SU-DHL-6 (cell line): ENCODE results near the gene BLMH.

Source experiments
- H2AFZ ChIP-seq: fragments of 200-600 bp; sonication (generic); 2 replicates; pipeline ENCODE4 v1.6.1; 2014; ENCODE audit warnings: low read depth, mild to moderate bottlenecking, moderate library complexity, mixed read lengths, antibody characterized with exemption, low read length; ENCODE audit not compliant: severe bottlenecking
- H3F3A ChIP-seq: fragments of 200-600 bp; shearing (Covaris generic); 2 replicates; pipeline ENCODE4 v1.6.0; 2016; ENCODE audit warnings: antibody characterized with exemption, mild to moderate bottlenecking; ENCODE audit not compliant: insufficient read depth
- H3K27ac ChIP-seq: fragments of 200-600 bp; sonication (generic); 2 replicates; pipeline ENCODE4 v1.5.1; 2016; ENCODE audit warnings: low read depth, mild to moderate bottlenecking, low read length, moderate library complexity, mixed read lengths
- H3K27me3 ChIP-seq: fragments of 200-600 bp; sonication (generic), shearing (Covaris generic); 2 replicates; pipeline ENCODE4 v1.6.0; 2014; ENCODE audit warnings: mild to moderate bottlenecking, low read length
- H3K36me3 ChIP-seq: fragments of 200-600 bp; sonication (generic); 2 replicates; pipeline ENCODE4 v1.6.1; 2014; ENCODE audit warnings: mild to moderate bottlenecking, low read length, mixed read lengths
- H3K4me2 ChIP-seq: fragments of 300-600, 200-600 bp; shearing (Covaris generic), sonication (generic); 2 replicates; pipeline ENCODE4 v1.6.0; 2014; ENCODE audit warnings: low read length, low read depth, mild to moderate bottlenecking; ENCODE audit not compliant: poor library complexity, severe bottlenecking
- H3K4me3 ChIP-seq: fragments of 200-600 bp; sonication (generic); 2 replicates; pipeline ENCODE4 v1.5.1; 2014; ENCODE audit warnings: antibody characterized with exemption, low read length, mild to moderate bottlenecking, mixed read lengths; ENCODE audit not compliant: insufficient read depth, poor library complexity, severe bottlenecking
- H3K79me2 ChIP-seq: fragments of 200-600 bp; sonication (generic); 2 replicates; pipeline ENCODE4 v1.6.1; 2014; ENCODE audit warnings: mild to moderate bottlenecking, low read length, moderate library complexity; ENCODE audit not compliant: insufficient read depth
- H3K9ac ChIP-seq: fragments of 200-600 bp; sonication (generic); 2 replicates; pipeline ENCODE4 v1.7.0; 2014; ENCODE audit warnings: mild to moderate bottlenecking, low read length
- H3K9me2 ChIP-seq: fragments of 200-600 bp; sonication (generic); replicated peaks from 2 replicates; pipeline ENCODE4 v1.6.1; 2014; ENCODE audit warnings: low read length; ENCODE audit not compliant: insufficient read depth
- H3K9me3 ChIP-seq: fragments of 200-600 bp; sonication (generic); 2 replicates; pipeline ENCODE4 v1.6.1; 2014; ENCODE audit warnings: low read length, mixed read lengths; ENCODE audit not compliant: insufficient read depth
- H4K20me1 ChIP-seq: fragments of 200-600 bp; sonication (generic); 2 replicates; pipeline ENCODE4 v1.6.1; 2014; ENCODE audit warnings: low read depth, mild to moderate bottlenecking, antibody characterized with exemption, low read length, moderate library complexity, mixed read lengths
- CTCF ChIP-seq: fragments of 200-600 bp; sonication (generic); IDR thresholded peaks from one replicate; pipeline ENCODE4 v1.5.1; 2017; ENCODE audit warnings: antibody characterized with exemption, mild to moderate bottlenecking, low read length, moderate library complexity; ENCODE audit not compliant: insufficient read depth, poor library complexity, severe bottlenecking
- EZH2phosphoT487 ChIP-seq: fragments of 200-600 bp; sonication (generic), shearing (Covaris generic); conservative IDR thresholded peaks from 2 replicates; pipeline ENCODE4 v1.6.1; 2018; ENCODE audit warnings: mild to moderate bottlenecking, antibody characterized with exemption, low read length, moderate library complexity, mixed read lengths

The BLMH gene

GRCh38 chr17:30225112-30225511 lies 66.6 kb downstream of the BLMH start:
- H2AFZ ChIP-seq, result no peak overlapping the region
- no peaks in the 10 kb centered on the region for H4K20me1 ChIP-seq

GRCh38 chr17:30224419-30224960 lies 67.3 kb downstream of the BLMH start:
- Histone ChIP-seq H3K4me3 (no peak overlapping the region), H3K9me3 (no peaks in the 10 kb centered on the region), H3F3A (no peaks in the 10 kb centered on the region), H3K9me2 (no peaks in the 10 kb centered on the region), H3K36me3 (no peaks in the 10 kb centered on the region), H2AFZ (no peak overlapping the region), H3K79me2 (no peaks in the 10 kb centered on the region), H3K4me2 (no peak overlapping the region), H3K27me3 (no peaks in the 10 kb centered on the region), H3K27ac (no peak overlapping the region), H4K20me1 (no peaks in the 10 kb centered on the region), H3K9ac (no peak overlapping the region)
- TF ChIP-seq CTCF (no peak), EZH2phosphoT487 (no peak)

More at GRCh38 chr17:30225112-30225511, 66.6 kb downstream of the BLMH start:
- Histone ChIP-seq H3K4me2 (no peak overlapping the region), H3K79me2 (no peaks in the 10 kb centered on the region), H3K4me3 (no peak overlapping the region), H3K9me3 (no peaks in the 10 kb centered on the region), H3K9ac (no peak overlapping the region), H3K27ac (no peak overlapping the region), H3K27me3 (no peaks in the 10 kb centered on the region), H3K9me2 (no peaks in the 10 kb centered on the region), H3F3A (no peaks in the 10 kb centered on the region), H3K36me3 (no peaks in the 10 kb centered on the region)
- TF ChIP-seq CTCF, result no peak
- TF ChIP-seq EZH2phosphoT487, result no peak

- Histone ChIP-seq H3K9me2 (no peaks in the 10 kb centered on the region), H3K36me3 (no peaks in the 10 kb centered on the region), H3K27ac (no peak overlapping the region), H3K79me2 (no peaks in the 10 kb centered on the region), H3F3A (no peaks in the 10 kb centered on the region), H3K27me3 (no peaks in the 10 kb centered on the region), H2AFZ (no peak overlapping the region), H4K20me1 (no peaks in the 10 kb centered on the region), H3K4me2 (no peak overlapping the region), H3K9me3 (no peaks in the 10 kb centered on the region), H3K4me3 (no peak overlapping the region), H3K9ac (no peak overlapping the region)
- no peak for TF ChIP-seq CTCF
- no peak for TF ChIP-seq EZH2phosphoT487
Measured at GRCh38 chr17:30222721-30223175, 69.0 kb downstream of the BLMH start.
